HepG2 (cell line): ENCODE data around the gene POLR3E. TPM values are rescaled to one million over a fixed set of nuclear protein-coding genes. Genes with fewer than 3 reads are reported as not detected.

Source experiments
- ATAC-seq: fragments of 200-7000 bp; cut with Tn5 transposase; 3 replicates; pipeline ENCODE4 v1.9.1; 2020; ENCODE audit warnings: mild to moderate bottlenecking, moderate library complexity
- BruUV-seq: library from RNA; stranded (reverse); fragments of 400-500 nt; replicated peaks from 2 replicates; lab custom pipeline; 2021; lab: Mats Ljungman, UMichigan
- CTCF ChIA-PET: fragments of 300-600 bp; formaldehyde crosslinking; extraction: SDS; loops from one replicate; lab custom pipeline; 2021; ENCODE audit warnings: low total read pairs, inconsistent platforms, low intra/inter-chr PET ratio; lab: Yijun Ruan, JAX
- POLR2A ChIA-PET: fragments of 350-600 bp; sonication (Branson Sonifier 250); formaldehyde crosslinking; loops from one replicate; lab custom pipeline; 2020; ENCODE audit warnings: antibody characterized with exemption, inconsistent platforms; lab: Yijun Ruan, JAX
- DNase-seq: peaks from one replicate; pipeline ENCODE4 v3.0.0-alpha.2; 2015; ENCODE audit warnings: low spot score
- FAIRE-seq: peaks from 3 replicates; lab custom pipeline; 2011; peaks lifted over from hg19 to GRCh38; lab: Jason Lieb, UNC
- H2AFZ ChIP-seq: one replicate; pipeline ENCODE4 v1.6.1; 2011; ENCODE audit warnings: low read length, inconsistent platforms
- H3K27ac ChIP-seq: fragments of 300-600 bp; 3 replicates; pipeline ENCODE4 v1.8.0; 2011; ENCODE audit warnings: mixed run types, mild to moderate bottlenecking, mixed read lengths, low read length, inconsistent platforms; ENCODE audit not compliant: insufficient read depth; ENCODE audit errors: extremely low read length
- H3K27me3 ChIP-seq, 2 experiments: fragments of 200-600 bp in 1 of 2; 2 replicates in 1 of 2; 3 replicates in 1 of 2; pipeline versions ENCODE4 v1.6.0 to v1.8.0; 2011; ENCODE audit warnings: low read length in 2 of 2, mild to moderate bottlenecking in 2 of 2, moderate library complexity in 2 of 2, inconsistent platforms in 1 of 2; ENCODE audit not compliant: insufficient read depth in 2 of 2, control insufficient read depth in 1 of 2
- H3K36me3 ChIP-seq, 2 experiments: fragments of 200-600 bp in 1 of 2; replicated peaks in 1 of 2; 2 replicates in 1 of 2; 3 replicates in 1 of 2; pipeline versions ENCODE4 v1.5.1 to v1.8.0; 2011; ENCODE audit warnings: low read length in 2 of 2, inconsistent platforms in 1 of 2; ENCODE audit not compliant: insufficient read depth in 2 of 2, control insufficient read depth in 1 of 2
- H3K4me1 ChIP-seq: 2 replicates; pipeline ENCODE4 v1.5.1; 2012; ENCODE audit warnings: low read length, inconsistent platforms; ENCODE audit not compliant: insufficient read depth
- H3K4me2 ChIP-seq: 2 replicates; pipeline ENCODE4 v1.6.0; 2011; ENCODE audit warnings: low read depth, low read length, inconsistent platforms
- H3K4me3 ChIP-seq, 3 experiments: fragments of 200-600 bp in 1 of 3; sonication (generic), shearing (Covaris generic) in 1 of 3; replicated peaks in 1 of 3; 2 replicates each; pipeline ENCODE4 v1.5.1; 2011 to 2016; ENCODE audit warnings: low read length in 3 of 3, inconsistent platforms in 2 of 3, low read depth in 2 of 3, mild to moderate bottlenecking in 2 of 3, control low read depth in 1 of 3, mixed read lengths in 1 of 3; ENCODE audit not compliant: insufficient read depth in 1 of 3
- H3K79me2 ChIP-seq: one replicate; pipeline ENCODE4 v1.6.1; 2011; ENCODE audit warnings: low read length, inconsistent platforms; ENCODE audit not compliant: insufficient read depth
- H3K9ac ChIP-seq: 2 replicates; pipeline ENCODE4 v1.6.0; 2011; ENCODE audit warnings: mild to moderate bottlenecking, low read depth, low read length, inconsistent platforms; ENCODE audit not compliant: insufficient read depth
- H3K9me3 ChIP-seq: 2 replicates; pipeline ENCODE4 v1.5.1; 2012; ENCODE audit warnings: mild to moderate bottlenecking, low read length
- H4K20me1 ChIP-seq: 2 replicates; pipeline ENCODE4 v1.6.0; 2011; ENCODE audit warnings: inconsistent platforms, mild to moderate bottlenecking, low read length, moderate library complexity; ENCODE audit not compliant: insufficient read depth
- RBM22 ChIP-seq: fragments of 200-400 bp; formaldehyde crosslinking; optimal IDR thresholded peaks from 2 replicates; pipeline ENCODE3; 2017; ENCODE audit warnings: mild to moderate bottlenecking, low read length, moderate library complexity
- TBX2 ChIP-seq: sonication (generic); formaldehyde crosslinking; IDR thresholded peaks from 2 replicates; pipeline ENCODE4 v1.5.0; 2020; ENCODE audit warnings: missing genetic modification reagents, mild to moderate bottlenecking, borderline replicate concordance
- ZBTB7A ChIP-seq: sonication (generic); formaldehyde crosslinking; IDR thresholded peaks from 2 replicates; pipeline ENCODE4 v1.8.0; 2022; ENCODE audit warnings: mild to moderate bottlenecking, missing genetic modification reagents
- ZNF224 ChIP-seq: sonication (generic); formaldehyde crosslinking; IDR thresholded peaks from 2 replicates; pipeline ENCODE4 v1.5.0; 2020; ENCODE audit warnings: mild to moderate bottlenecking, missing genetic modification reagents
- ZNF614 ChIP-seq: IDR thresholded peaks from 2 replicates; pipeline ENCODE4 v1.6.1; 2018; ENCODE audit warnings: missing biosample characterization, missing genetic modification reagents, inconsistent platforms, borderline replicate concordance
- WGBS: methylation state at CpG from one replicate; pipeline ENCODE4 v1.1.6; 2017; ENCODE audit warnings: low lambda C conversion rate; 5-methylcytosine and 5-hydroxymethylcytosine counted together
- in situ Hi-C: cut with HindIII; loops from 2 replicates; pipeline ENCODE4 v1.10.0; 2017; ENCODE audit warnings: low pct_unique_long_range_greater_than_20kb; ENCODE audit not compliant: extremely low pct_ligation_motif_present
- intact Hi-C: fragments of 100-400 bp; cut with micrococcal nuclease; formaldehyde crosslinking; loops from one replicate; pipeline ENCODE4 v1.10.0; 2022; ENCODE audit not compliant: unreplicated experiment
- polyA plus RNA-seq, 8 experiments: library from polyadenylated mRNA; depleted of rRNA in 3 of 8; stranded (reverse) in 7 of 8; unstranded in 1 of 8; fragments of >200 nt; fragmentation: Illumina TruSeq in 4 of 8; extraction: Trizol in 4 of 8; gene quantifications; 2 replicates each; pipeline versions ENCODE4 v1.2.1 to v1.2.3, GENCODE V29; 2011 to 2016; ENCODE audit warnings: low read depth in 4 of 8, missing spikeins in 1 of 8, mixed read lengths in 1 of 8; ENCODE audit not compliant: insufficient read depth in 1 of 8
- total RNA-seq, 5 experiments: library from RNA; depleted of rRNA; stranded (reverse); fragments of >200 nt; fragmentation: Illumina TruSeq; extraction: Trizol; gene quantifications; 2 replicates each; pipeline ENCODE4 v1.2.3, GENCODE V29; 2016; ENCODE audit warnings: low read depth in 1 of 5
- TF ChIP-seq, protein P1 (sequence below): sonication (generic); formaldehyde crosslinking; conservative IDR thresholded peaks from 2 replicates; pipeline ENCODE4 v1.5.0; 2020; ENCODE audit warnings: missing genetic modification reagents
- TF ChIP-seq, protein P2 (sequence below): sonication (generic); formaldehyde crosslinking; IDR thresholded peaks from 2 replicates; pipeline ENCODE4 v1.9.0; 2021; ENCODE audit warnings: missing genetic modification reagents, borderline replicate concordance

POLR3E gene
- total and polyA plus RNA-seq, 2 of the 13 experiments (the other 11 are each of a cell fraction or from before 2014, with no cell fraction given): 135 to 262 TPM

DNA sequence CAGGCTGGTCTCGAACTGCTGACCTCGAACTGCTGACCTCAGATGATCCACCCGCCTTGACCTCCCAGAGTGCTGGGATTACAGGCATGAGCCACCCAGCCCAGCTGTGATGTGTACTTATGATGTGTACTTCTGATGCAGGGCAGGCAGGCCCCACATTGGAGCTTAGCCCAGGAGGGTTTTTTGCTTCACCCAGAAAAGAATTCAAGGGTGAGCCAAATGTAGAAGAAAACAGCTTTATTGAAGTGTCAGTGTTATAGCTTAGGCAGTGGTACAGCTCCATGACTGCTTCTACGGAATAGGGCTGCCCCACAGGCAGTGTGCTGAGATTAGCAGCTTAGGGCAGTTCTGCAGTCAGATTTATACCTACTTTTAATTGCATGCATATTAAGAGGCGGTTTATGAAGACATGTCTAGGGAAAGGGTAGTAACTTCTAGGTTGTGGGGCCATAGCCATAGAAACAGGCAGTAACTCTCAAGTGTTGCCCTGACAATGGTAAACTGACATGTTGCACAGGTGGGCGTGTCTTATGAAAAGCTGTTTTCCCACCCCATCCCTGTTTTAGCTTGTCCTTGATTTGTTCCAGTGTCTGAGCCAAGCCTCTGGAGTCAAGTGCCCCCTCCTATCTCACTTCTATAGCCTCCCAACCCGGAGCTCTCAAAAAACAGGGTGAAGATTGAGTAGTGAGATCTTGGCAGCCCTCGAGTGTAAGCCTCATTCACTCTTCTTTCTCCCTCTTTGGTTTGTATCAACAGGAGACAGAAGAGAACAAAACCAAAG, 24.1 kb upstream of the POLR3E start:
- no peak for DNase-seq
- intact Hi-C loops: no loop called here
- Histone ChIP-seq H3K27me3 (no peaks in the 10 kb centered on the region), H3K4me3 (no peak overlapping the region), H3K9ac (no peak overlapping the region), H4K20me1 (no peaks in the 10 kb centered on the region), H3K4me1 (no peaks in the 10 kb centered on the region), H2AFZ (no peak overlapping the region), H3K27ac (no peak overlapping the region), H3K79me2 (no peaks in the 10 kb centered on the region), H3K36me3 (peaks cover 24 to 36% of the 10 kb centered on the region in 2 experiments; a peak in 4 of 5 replicates), H3K9me3 (no peaks in the 10 kb centered on the region), H3K4me2 (no peak overlapping the region)
- in situ Hi-C loops: no loop called here
- 93% methylated on average over 8 of the region's 8 CpGs for WGBS
- CTCF ChIA-PET: no interaction called here
- no peak for FAIRE-seq
- no TSS peak for BruUV-seq
- POLR2A ChIA-PET: no interaction called here
- no peak; the same call in 2 of the 3 replicates for ATAC-seq
- TF ChIP-seq ZNF614 (CRISPR knock-in tag) (no peak), ZBTB7A (CRISPR knock-in tag) (no peak), ZNF224 (CRISPR knock-in tag) (no peak), RBM22 (peak; percentile 38), TBX2 (CRISPR knock-in tag) (peak; percentile 19; the same call in 1 of the 2 replicates)
- TF ChIP-seq, protein P1, sequence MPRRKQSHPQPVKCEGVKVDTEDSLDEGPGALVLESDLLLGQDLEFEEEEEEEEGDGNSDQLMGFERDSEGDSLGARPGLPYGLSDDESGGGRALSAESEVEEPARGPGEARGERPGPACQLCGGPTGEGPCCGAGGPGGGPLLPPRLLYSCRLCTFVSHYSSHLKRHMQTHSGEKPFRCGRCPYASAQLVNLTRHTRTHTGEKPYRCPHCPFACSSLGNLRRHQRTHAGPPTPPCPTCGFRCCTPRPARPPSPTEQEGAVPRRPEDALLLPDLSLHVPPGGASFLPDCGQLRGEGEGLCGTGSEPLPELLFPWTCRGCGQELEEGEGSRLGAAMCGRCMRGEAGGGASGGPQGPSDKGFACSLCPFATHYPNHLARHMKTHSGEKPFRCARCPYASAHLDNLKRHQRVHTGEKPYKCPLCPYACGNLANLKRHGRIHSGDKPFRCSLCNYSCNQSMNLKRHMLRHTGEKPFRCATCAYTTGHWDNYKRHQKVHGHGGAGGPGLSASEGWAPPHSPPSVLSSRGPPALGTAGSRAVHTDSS (CRISPR knock-in tag): no peak
- TF ChIP-seq, protein P2, sequence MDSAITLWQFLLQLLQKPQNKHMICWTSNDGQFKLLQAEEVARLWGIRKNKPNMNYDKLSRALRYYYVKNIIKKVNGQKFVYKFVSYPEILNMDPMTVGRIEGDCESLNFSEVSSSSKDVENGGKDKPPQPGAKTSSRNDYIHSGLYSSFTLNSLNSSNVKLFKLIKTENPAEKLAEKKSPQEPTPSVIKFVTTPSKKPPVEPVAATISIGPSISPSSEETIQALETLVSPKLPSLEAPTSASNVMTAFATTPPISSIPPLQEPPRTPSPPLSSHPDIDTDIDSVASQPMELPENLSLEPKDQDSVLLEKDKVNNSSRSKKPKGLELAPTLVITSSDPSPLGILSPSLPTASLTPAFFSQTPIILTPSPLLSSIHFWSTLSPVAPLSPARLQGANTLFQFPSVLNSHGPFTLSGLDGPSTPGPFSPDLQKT (CRISPR knock-in tag): no peak
